ENCODE measurements around the gene STARD4. TPM values are rescaled to one million over a fixed set of nuclear protein-coding genes. Genes with fewer than 3 reads are reported as not detected.

The STARD4 gene
- polyA plus RNA-seq, 1 of the 3 experiments (the other 2 are of a cell fraction), result 10.0 TPM

DNA sequence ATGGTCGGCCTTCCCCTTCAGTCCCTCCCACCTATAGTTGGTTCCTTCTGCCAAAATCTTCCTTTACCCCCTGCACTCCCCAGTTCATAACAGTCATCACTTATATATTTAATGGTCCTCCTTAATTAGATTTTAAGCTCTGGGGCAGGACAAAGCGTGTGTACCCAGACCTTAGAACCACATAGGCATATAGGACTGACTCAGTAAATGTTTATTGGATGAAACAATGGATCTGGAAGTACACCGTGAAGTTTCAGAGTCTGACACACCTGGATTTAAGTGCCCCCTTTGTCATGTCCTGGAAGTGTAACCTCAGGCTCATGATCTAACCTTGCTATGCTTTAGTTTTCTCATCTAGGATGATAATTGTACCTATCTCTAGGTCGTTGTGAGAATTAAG is 32.0 kb downstream of the STARD4 start:
- 61% methylated on average over 4 of the region's 4 CpGs for WGBS (ENCODE audit: low lambda C conversion rate)
- Histone ChIP-seq H4K20me1 (ENCODE audit: insufficient read depth) (no peaks in the 10 kb centered on the region), H3K27ac (ENCODE audit: low read depth in 2 of 2, low read length in 1 of 2) (no peak overlapping the region), H3K4me2 (no peak overlapping the region), H3K27me3 (ENCODE audit: insufficient read depth) (no peaks in the 10 kb centered on the region), H3F3A (replicated peaks; ENCODE audit: insufficient read depth) (no peaks in the 10 kb centered on the region), H2AFZ (ENCODE audit: low read depth) (no peak overlapping the region), H3K79me2 (ENCODE audit: insufficient read depth) (no peaks in the 10 kb centered on the region), H3K9me2 (no peaks in the 10 kb centered on the region), H3K9me3 (no peaks in the 10 kb centered on the region), H3K4me3 (ENCODE audit: low read depth in 2 of 2, low read length in 1 of 2) (no peak overlapping the region), H3K4me1 (ENCODE audit: control insufficient read depth in 1 of 2, insufficient read depth in 2 of 2, low read depth in 1 of 2, low read length in 1 of 2) (peaks cover 0 to 6% of the 10 kb centered on the region in 2 experiments; a peak in 1 of 4 replicates), H3K9ac (no peak overlapping the region), H3K36me3 (replicated peaks in 1 of 2; ENCODE audit: control insufficient read depth in 1 of 2, insufficient read depth in 2 of 2, low read length in 1 of 2) (peaks cover 0 to 12% of the 10 kb centered on the region in 2 experiments)
- DNase-seq, result no peak
- ChIA-PET CTCF (interaction anchor here (0.7 to 3.1 kb wide), 5 partner anchors 19 to 324 kb away, joined by 3 to 22 read pairs (median 7); no protein-coding TSS in a partner anchor), POLR2A (no interaction called here)
- TF ChIP-seq, protein P1, sequence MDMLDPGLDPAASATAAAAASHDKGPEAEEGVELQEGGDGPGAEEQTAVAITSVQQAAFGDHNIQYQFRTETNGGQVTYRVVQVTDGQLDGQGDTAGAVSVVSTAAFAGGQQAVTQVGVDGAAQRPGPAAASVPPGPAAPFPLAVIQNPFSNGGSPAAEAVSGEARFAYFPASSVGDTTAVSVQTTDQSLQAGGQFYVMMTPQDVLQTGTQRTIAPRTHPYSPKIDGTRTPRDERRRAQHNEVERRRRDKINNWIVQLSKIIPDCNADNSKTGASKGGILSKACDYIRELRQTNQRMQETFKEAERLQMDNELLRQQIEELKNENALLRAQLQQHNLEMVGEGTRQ (IDR thresholded peaks at IDR 0.05; ENCODE audit: borderline replicate concordance, low read depth, low read length), result no peak
- TF ChIP-seq GABPA (IDR thresholded peaks at IDR 0.05; ENCODE audit: low read depth), result no peak
- TF ChIP-seq TAF1 (IDR thresholded peaks at IDR 0.05; ENCODE audit: borderline replicate concordance, low read depth, low read length), result no peak
- TF ChIP-seq, protein P2, sequence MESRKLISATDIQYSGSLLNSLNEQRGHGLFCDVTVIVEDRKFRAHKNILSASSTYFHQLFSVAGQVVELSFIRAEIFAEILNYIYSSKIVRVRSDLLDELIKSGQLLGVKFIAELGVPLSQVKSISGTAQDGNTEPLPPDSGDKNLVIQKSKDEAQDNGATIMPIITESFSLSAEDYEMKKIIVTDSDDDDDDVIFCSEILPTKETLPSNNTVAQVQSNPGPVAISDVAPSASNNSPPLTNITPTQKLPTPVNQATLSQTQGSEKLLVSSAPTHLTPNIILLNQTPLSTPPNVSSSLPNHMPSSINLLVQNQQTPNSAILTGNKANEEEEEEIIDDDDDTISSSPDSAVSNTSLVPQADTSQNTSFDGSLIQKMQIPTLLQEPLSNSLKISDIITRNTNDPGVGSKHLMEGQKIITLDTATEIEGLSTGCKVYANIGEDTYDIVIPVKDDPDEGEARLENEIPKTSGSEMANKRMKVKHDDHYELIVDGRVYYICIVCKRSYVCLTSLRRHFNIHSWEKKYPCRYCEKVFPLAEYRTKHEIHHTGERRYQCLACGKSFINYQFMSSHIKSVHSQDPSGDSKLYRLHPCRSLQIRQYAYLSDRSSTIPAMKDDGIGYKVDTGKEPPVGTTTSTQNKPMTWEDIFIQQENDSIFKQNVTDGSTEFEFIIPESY (IDR thresholded peaks at IDR 0.05; ENCODE audit: borderline replicate concordance, low read depth), result no peak
- TF ChIP-seq MAX (IDR thresholded peaks at IDR 0.05; ENCODE audit: low read depth), result no peak
- no peak for TF ChIP-seq RAD21 (IDR thresholded peaks at IDR 0.05; ENCODE audit: low read length)
- TF ChIP-seq FOXJ3 (CRISPR knock-in tag; IDR thresholded peaks at IDR 0.05), result no peak
- TF ChIP-seq NRF1 (IDR thresholded peaks at IDR 0.05; ENCODE audit: low read depth, low read length), result no peak
- no peak for TF ChIP-seq EZH2phosphoT487 (IDR thresholded peaks at IDR 0.05; ENCODE audit: borderline replicate concordance, low read depth)
- no peak for TF ChIP-seq RFX5 (IDR thresholded peaks at IDR 0.05; ENCODE audit: low read length)
- TF ChIP-seq REST (IDR thresholded peaks at IDR 0.05; ENCODE audit: low read depth, low read length), result no peak
- no peak for TF ChIP-seq CTCF (IDR thresholded peaks at IDR 0.05)
- TF ChIP-seq MEF2A (IDR thresholded peaks at IDR 0.05; ENCODE audit: borderline replicate concordance, low read depth), result no peak
- no peak for TF ChIP-seq RCOR1 (IDR thresholded peaks at IDR 0.05; ENCODE audit: low read length)
- TF ChIP-seq YY1 (IDR thresholded peaks at IDR 0.05; ENCODE audit: low read depth), result no peak
- no peak for TF ChIP-seq FOSL2 (IDR thresholded peaks at IDR 0.05; ENCODE audit: borderline replicate concordance, low read depth)
- no peak for TF ChIP-seq EP300 (IDR thresholded peaks at IDR 0.05; ENCODE audit: borderline replicate concordance in 1 of 2, low read depth in 1 of 2, low read length in 1 of 2)
- no peak for TF ChIP-seq PBX3 (IDR thresholded peaks at IDR 0.05)
- TF ChIP-seq SMC3 (IDR thresholded peaks at IDR 0.05; ENCODE audit: low read depth, low read length), result no peak

Data from SK-N-SH (cell line).